ENCODE data around the gene LRRC15. TPM values are rescaled to one million over a fixed set of nuclear protein-coding genes. Genes with fewer than 3 reads are reported as not detected.

The LRRC15 gene
- total RNA-seq, 2 experiments from 2014 or later = not detected

DNA sequence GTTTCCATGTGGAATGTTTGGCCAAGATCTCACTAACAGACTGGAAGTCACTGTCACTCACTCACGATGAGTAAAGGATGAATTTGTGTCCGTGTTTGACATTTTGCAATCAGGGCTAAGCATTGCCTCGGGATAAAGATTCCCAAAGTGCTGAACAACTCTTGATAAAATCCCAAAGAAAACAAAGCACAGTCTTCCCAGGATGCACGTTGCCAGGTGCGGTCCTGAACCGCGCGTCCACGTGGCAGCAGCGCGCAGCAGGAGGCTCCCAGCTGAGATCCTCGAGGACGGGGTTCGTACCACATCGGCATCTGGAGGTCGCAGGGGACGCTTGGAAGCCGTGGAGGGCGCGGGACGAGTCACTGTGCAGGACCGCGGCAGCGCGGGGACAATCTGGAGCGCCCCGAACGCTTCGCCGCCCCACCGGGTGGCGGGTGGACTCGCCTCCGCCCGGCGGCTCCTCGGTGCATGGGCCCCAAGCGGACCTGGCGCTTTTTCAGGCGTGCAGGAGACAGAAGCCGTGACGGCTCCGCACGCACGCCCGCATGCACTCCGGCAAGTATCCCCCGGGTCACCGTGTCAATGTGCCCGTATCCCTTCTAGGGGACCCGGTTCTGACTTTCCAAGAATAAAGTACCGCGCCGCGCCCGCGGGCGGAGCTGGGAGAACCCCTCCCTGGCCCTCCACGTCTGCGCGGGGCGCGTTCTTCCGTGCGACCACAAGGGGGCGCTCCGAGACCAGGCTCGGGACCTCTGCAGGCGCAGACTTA is 36.1 kb downstream of the LRRC15 start:
- CTCF ChIA-PET (ENCODE audit: unreplicated experiment) = interaction anchor here (1.0 kb wide), 1 partner anchor 70 kb away, joined by 3 read pairs; no protein-coding TSS in a partner anchor

DNA sequence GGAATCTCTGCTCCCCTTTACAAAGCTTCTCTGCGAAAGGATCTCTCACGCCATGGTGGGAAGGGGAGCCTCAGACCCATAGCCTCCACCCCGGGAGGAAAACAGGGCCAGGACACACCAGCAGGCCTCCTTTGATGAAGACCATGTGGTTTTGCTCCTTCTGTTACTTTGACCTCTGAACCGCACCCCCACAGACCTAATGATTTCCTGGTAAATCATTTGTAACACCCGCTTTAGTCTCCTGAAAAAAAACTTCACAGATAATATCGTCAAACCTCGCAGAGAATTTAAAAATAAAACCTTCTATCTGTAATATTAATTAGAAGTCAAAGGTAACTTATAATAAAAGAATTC is 36.7 kb downstream of the LRRC15 start:
- intact Hi-C loops (cut with micrococcal nuclease; ENCODE audit: unreplicated experiment) = loop anchor here (5.0 kb wide), 2 partner anchors 239 to 259 kb away; no protein-coding TSS in a partner anchor
- ChIA-PET CTCF (ENCODE audit: unreplicated experiment) (no interaction called here), POLR2A (no interaction called here)

More for the DNA sequence above, 36.1 kb downstream of the LRRC15 start:
- Histone ChIP-seq H3K4me1 (ENCODE audit: insufficient read depth, low read length, poor library complexity, severe bottlenecking) (no peaks in the 10 kb centered on the region), H3K9me2 (ENCODE audit: insufficient read depth, low read length) (no peaks in the 10 kb centered on the region), H3K36me3 (ENCODE audit: insufficient read depth, low read length) (no peaks in the 10 kb centered on the region), H3K4me3 (ENCODE audit: low read depth, low read length, poor library complexity, severe bottlenecking) (peak overlapping the region; percentile 44), H3K9me3 (ENCODE audit: low read length) (no peaks in the 10 kb centered on the region), H3K27ac (ENCODE audit: low read depth, low read length, poor library complexity, severe bottlenecking) (no peak overlapping the region), H3K79me2 (ENCODE audit: insufficient read depth, low read depth, low read length) (no peaks in the 10 kb centered on the region), H3K4me2 (ENCODE audit: low read length) (peak overlapping the region; percentile 66), H4K20me1 (ENCODE audit: insufficient read depth, low read length) (no peaks in the 10 kb centered on the region), H2AFZ (ENCODE audit: low read length) (peak overlapping the region; percentile 44; the same call in 1 of the 2 replicates)
- POLR2A ChIA-PET = interaction anchor here (0.6 kb wide), 1 partner anchor 166 kb away, joined by 5 read pairs; no protein-coding TSS in a partner anchor
- intact Hi-C loops (cut with micrococcal nuclease; ENCODE audit: unreplicated experiment) = loop anchor here (5.0 kb wide), 2 partner anchors 239 to 259 kb away; no protein-coding TSS in a partner anchor
- no TSS peak for BruUV-seq (replicated peaks)
- DNase-seq (ENCODE audit: low spot score) = peak; percentile 78
- TF ChIP-seq, protein P1, sequence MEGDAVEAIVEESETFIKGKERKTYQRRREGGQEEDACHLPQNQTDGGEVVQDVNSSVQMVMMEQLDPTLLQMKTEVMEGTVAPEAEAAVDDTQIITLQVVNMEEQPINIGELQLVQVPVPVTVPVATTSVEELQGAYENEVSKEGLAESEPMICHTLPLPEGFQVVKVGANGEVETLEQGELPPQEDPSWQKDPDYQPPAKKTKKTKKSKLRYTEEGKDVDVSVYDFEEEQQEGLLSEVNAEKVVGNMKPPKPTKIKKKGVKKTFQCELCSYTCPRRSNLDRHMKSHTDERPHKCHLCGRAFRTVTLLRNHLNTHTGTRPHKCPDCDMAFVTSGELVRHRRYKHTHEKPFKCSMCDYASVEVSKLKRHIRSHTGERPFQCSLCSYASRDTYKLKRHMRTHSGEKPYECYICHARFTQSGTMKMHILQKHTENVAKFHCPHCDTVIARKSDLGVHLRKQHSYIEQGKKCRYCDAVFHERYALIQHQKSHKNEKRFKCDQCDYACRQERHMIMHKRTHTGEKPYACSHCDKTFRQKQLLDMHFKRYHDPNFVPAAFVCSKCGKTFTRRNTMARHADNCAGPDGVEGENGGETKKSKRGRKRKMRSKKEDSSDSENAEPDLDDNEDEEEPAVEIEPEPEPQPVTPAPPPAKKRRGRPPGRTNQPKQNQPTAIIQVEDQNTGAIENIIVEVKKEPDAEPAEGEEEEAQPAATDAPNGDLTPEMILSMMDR (conservative IDR thresholded peaks at IDR 0.05; ENCODE audit: low read length) = peak; percentile 98
- TF ChIP-seq EZH2phosphoT487 (IDR thresholded peaks at IDR 0.05; ENCODE audit: borderline replicate concordance, low read depth, low read length) = no peak

More for the DNA sequence above, 36.7 kb downstream of the LRRC15 start:
- Histone ChIP-seq H3K9me2 (ENCODE audit: insufficient read depth, low read length) (no peaks in the 10 kb centered on the region), H3K4me2 (ENCODE audit: low read length) (no peak overlapping the region), H3K79me2 (ENCODE audit: insufficient read depth, low read depth, low read length) (no peaks in the 10 kb centered on the region), H3K4me1 (ENCODE audit: insufficient read depth, low read length, poor library complexity, severe bottlenecking) (no peaks in the 10 kb centered on the region), H3K36me3 (ENCODE audit: insufficient read depth, low read length) (no peaks in the 10 kb centered on the region), H4K20me1 (ENCODE audit: insufficient read depth, low read length) (no peaks in the 10 kb centered on the region), H2AFZ (ENCODE audit: low read length) (no peak overlapping the region), H3K9me3 (ENCODE audit: low read length) (no peaks in the 10 kb centered on the region), H3K27ac (ENCODE audit: low read depth, low read length, poor library complexity, severe bottlenecking) (no peak overlapping the region), H3K4me3 (ENCODE audit: low read depth, low read length, poor library complexity, severe bottlenecking) (no peak overlapping the region)
- DNase-seq (ENCODE audit: low spot score) = no peak
- no peak for TF ChIP-seq EZH2phosphoT487 (IDR thresholded peaks at IDR 0.05; ENCODE audit: borderline replicate concordance, low read depth, low read length)
- TF ChIP-seq, protein P1 (conservative IDR thresholded peaks at IDR 0.05; ENCODE audit: low read length) = no peak
- BruUV-seq (replicated peaks) = no TSS peak
